Measurements from ENCODE around the gene CEP162. TPM values are rescaled to one million over a fixed set of nuclear protein-coding genes. Genes with fewer than 3 reads are reported as not detected.

Gene CEP162
- total and polyA plus RNA-seq, 2 donors from 2014 or later: 4.6 to 14.6 TPM

DNA sequence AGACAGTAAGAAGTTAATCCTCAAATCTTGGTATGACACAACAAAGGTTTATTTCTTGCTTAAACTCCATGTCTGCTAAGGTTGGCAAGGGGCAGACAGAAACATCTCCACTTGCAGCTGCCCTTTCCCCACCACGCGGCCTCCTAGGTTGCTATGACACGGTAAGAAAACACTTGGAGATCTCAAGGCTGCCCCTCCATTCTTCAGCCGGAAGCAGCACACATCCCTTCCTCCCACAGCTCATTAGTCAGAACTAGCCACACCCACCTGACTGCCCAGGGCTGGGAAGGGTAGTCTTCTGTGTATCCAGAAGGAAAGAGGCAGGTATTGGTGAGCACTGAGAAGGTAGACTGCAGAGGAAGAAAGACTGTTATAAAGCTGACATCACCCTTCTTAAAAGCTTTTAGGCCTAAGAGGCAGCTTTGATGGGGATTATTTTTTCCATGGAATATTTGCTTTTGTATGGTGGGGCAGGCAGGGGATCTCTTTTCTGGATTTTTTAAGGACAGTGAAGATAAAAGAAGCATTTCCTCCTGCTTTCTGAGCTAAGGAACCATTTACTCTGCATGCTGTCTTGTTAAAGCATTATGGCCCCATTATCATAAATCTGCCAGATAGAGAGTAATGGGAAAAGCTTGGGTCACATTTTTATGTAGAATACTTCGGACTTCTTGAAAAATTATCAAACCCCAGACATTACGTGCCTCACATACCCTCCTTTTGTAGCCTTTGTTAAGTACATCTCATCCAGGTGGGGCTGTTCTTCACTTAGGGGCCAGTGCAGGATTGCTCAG lies 152.3 kb downstream of the CEP162 start:
- Histone ChIP-seq H3K27me3 (ENCODE audit: control insufficient read depth, insufficient read depth, low read length) (no peaks in the 10 kb centered on the region), H3K4me1 (ENCODE audit: control insufficient read depth in 2 of 3, insufficient read depth in 2 of 3, low read depth in 1 of 3, low read length in 3 of 3) (no peaks in the 10 kb centered on the region), H3K36me3 (ENCODE audit: control insufficient read depth in 2 of 3, insufficient read depth in 3 of 3, low read length in 3 of 3) (no peaks in the 10 kb centered on the region), H3K27ac (ENCODE audit: low read depth in 2 of 2, low read length in 2 of 2) (no peak overlapping the region), H3K9me3 (ENCODE audit: control insufficient read depth in 2 of 3, insufficient read depth in 1 of 3, low read length in 3 of 3) (no peaks in the 10 kb centered on the region), H3K4me3 (ENCODE audit: low read length in 3 of 3) (no peak overlapping the region), H3K9ac (ENCODE audit: low read length in 3 of 3) (no peak overlapping the region)
- FAIRE-seq: no peak
- intact Hi-C loops (cut with DNase I): no loop called here
- DNase-seq: peak in 4 of 5 donors; percentile 71 to 81 (median 73)
- TF ChIP-seq, protein P1, sequence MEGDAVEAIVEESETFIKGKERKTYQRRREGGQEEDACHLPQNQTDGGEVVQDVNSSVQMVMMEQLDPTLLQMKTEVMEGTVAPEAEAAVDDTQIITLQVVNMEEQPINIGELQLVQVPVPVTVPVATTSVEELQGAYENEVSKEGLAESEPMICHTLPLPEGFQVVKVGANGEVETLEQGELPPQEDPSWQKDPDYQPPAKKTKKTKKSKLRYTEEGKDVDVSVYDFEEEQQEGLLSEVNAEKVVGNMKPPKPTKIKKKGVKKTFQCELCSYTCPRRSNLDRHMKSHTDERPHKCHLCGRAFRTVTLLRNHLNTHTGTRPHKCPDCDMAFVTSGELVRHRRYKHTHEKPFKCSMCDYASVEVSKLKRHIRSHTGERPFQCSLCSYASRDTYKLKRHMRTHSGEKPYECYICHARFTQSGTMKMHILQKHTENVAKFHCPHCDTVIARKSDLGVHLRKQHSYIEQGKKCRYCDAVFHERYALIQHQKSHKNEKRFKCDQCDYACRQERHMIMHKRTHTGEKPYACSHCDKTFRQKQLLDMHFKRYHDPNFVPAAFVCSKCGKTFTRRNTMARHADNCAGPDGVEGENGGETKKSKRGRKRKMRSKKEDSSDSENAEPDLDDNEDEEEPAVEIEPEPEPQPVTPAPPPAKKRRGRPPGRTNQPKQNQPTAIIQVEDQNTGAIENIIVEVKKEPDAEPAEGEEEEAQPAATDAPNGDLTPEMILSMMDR (IDR thresholded peaks at IDR 0.05; ENCODE audit: borderline replicate concordance, extremely low read depth, insufficient read depth): no peak

Other genes starting within 250 kb of the CEP162 start
- gene MRAP2, start 193.9 kb downstream of the CEP162 start, total RNA-seq: 5.0 TPM
- 4.2 TPM for gene MRAP2, start 193.9 kb downstream of the CEP162 start, polyA plus RNA-seq (ENCODE audit: insufficient read depth, low read depth, low replicate concordance)